Measurements from ENCODE around the gene SHOC2.

The SHOC2 gene

GRCh38 chr10:110963162-110963561 lies 43.8 kb downstream of the SHOC2 start:
- H3K4me3 ChIP-seq (replicated peaks; ENCODE audit: low read depth, low read length) = no peak overlapping the region
- TF ChIP-seq, protein P1, sequence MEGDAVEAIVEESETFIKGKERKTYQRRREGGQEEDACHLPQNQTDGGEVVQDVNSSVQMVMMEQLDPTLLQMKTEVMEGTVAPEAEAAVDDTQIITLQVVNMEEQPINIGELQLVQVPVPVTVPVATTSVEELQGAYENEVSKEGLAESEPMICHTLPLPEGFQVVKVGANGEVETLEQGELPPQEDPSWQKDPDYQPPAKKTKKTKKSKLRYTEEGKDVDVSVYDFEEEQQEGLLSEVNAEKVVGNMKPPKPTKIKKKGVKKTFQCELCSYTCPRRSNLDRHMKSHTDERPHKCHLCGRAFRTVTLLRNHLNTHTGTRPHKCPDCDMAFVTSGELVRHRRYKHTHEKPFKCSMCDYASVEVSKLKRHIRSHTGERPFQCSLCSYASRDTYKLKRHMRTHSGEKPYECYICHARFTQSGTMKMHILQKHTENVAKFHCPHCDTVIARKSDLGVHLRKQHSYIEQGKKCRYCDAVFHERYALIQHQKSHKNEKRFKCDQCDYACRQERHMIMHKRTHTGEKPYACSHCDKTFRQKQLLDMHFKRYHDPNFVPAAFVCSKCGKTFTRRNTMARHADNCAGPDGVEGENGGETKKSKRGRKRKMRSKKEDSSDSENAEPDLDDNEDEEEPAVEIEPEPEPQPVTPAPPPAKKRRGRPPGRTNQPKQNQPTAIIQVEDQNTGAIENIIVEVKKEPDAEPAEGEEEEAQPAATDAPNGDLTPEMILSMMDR (IDR thresholded peaks at IDR 0.05; ENCODE audit: low read length, missing control alignments) = no peak
- DNase-seq (ENCODE audit: low read depth) = no peak

DNA sequence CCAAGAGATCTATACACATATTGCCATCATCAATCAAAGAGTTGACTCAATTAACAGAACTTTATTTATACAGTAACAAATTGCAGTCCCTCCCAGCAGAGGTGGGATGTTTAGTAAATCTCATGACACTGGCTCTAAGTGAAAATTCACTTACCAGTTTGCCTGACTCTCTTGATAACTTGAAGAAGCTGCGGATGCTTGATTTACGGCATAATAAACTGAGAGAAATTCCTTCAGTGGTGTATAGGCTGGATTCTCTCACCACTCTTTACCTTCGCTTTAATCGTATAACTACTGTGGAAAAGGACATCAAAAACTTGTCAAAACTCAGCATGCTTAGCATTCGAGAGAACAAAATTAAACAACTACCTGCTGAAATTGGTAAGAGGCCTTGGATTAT lies 45.3 kb downstream of the SHOC2 start:
- H3K4me3 ChIP-seq (replicated peaks; ENCODE audit: low read depth, low read length) = no peak overlapping the region
- TF ChIP-seq, protein P1 (IDR thresholded peaks at IDR 0.05; ENCODE audit: low read length, missing control alignments) = no peak
- DNase-seq (ENCODE audit: low read depth) = no peak

- TF ChIP-seq, protein P1 (IDR thresholded peaks at IDR 0.05; ENCODE audit: low read length, missing control alignments) = no peak
- no peak overlapping the region for H3K4me3 ChIP-seq (replicated peaks; ENCODE audit: low read depth, low read length)
- DNase-seq (ENCODE audit: low read depth) = no peak
Observed at GRCh38 chr10:110965216-110965615, 45.8 kb downstream of the SHOC2 start.

GRCh38 chr10:110966146-110966545 lies 46.7 kb downstream of the SHOC2 start:
- TF ChIP-seq, protein P1 (IDR thresholded peaks at IDR 0.05; ENCODE audit: low read length, missing control alignments) = no peak
- no peak overlapping the region for H3K4me3 ChIP-seq (replicated peaks; ENCODE audit: low read depth, low read length)
- no peak for DNase-seq (ENCODE audit: low read depth)

GRCh38 chr10:110967009-110967630 lies 47.7 kb downstream of the SHOC2 start:
- DNase-seq (ENCODE audit: low read depth) = peak; percentile 41
- no peak overlapping the region for H3K4me3 ChIP-seq (replicated peaks; ENCODE audit: low read depth, low read length)
- TF ChIP-seq, protein P1 (IDR thresholded peaks at IDR 0.05; ENCODE audit: low read length, missing control alignments) = no peak

DNA sequence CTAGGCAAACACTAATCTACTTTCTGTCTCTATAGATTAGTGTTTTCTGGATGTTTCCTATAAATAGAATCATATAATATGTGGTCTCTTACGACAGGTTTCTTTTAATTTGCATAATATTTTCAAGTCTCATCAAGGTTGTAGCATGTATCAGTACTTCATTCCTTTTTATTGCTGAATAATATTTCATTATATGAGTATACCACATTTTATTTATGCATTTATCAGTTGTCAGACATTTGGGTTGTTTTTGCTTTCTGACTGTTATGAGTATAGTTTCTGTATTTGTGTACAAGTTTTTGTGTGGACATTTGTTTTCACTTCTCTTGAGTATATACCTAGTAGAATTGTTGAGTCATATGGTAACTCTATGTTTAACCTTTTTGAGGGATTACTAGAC lies 48.2 kb downstream of the SHOC2 start:
- H3K4me3 ChIP-seq (replicated peaks; ENCODE audit: low read depth, low read length) = no peak overlapping the region
- TF ChIP-seq, protein P1 (IDR thresholded peaks at IDR 0.05; ENCODE audit: low read length, missing control alignments) = no peak
- no peak for DNase-seq (ENCODE audit: low read depth)

DNA sequence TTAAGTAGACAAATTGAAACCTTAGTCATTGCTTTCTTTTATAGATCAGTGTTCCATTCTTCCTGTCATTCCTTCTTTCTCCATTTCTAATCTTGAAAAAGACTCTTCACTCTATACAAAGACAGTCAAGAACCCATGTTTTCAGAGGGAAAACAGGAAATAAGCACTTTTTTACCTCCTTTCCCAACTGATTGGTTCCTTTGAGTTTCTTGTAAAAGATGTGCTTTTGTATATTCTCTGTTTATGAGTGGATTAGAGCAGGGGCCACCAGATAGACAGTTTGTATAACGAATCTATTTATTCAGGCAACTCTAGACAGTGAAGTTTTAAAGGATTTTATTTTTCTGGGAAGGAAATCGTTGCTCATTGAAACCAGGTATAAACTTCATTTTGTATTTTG lies 49.8 kb downstream of the SHOC2 start:
- DNase-seq (ENCODE audit: low read depth) = no peak
- TF ChIP-seq, protein P1 (IDR thresholded peaks at IDR 0.05; ENCODE audit: low read length, missing control alignments) = no peak
- no peak overlapping the region for H3K4me3 ChIP-seq (replicated peaks; ENCODE audit: low read depth, low read length)
